GM18520 (cell line): Measurements from ENCODE around the gene ACVR1C.

Experiments
- ATAC-seq: cut with Tn5 transposase; IDR thresholded peaks from one replicate; pipeline ENCODE4 v1.9.1; 2021; ENCODE audit not compliant: unreplicated experiment

ACVR1C gene

DNA sequence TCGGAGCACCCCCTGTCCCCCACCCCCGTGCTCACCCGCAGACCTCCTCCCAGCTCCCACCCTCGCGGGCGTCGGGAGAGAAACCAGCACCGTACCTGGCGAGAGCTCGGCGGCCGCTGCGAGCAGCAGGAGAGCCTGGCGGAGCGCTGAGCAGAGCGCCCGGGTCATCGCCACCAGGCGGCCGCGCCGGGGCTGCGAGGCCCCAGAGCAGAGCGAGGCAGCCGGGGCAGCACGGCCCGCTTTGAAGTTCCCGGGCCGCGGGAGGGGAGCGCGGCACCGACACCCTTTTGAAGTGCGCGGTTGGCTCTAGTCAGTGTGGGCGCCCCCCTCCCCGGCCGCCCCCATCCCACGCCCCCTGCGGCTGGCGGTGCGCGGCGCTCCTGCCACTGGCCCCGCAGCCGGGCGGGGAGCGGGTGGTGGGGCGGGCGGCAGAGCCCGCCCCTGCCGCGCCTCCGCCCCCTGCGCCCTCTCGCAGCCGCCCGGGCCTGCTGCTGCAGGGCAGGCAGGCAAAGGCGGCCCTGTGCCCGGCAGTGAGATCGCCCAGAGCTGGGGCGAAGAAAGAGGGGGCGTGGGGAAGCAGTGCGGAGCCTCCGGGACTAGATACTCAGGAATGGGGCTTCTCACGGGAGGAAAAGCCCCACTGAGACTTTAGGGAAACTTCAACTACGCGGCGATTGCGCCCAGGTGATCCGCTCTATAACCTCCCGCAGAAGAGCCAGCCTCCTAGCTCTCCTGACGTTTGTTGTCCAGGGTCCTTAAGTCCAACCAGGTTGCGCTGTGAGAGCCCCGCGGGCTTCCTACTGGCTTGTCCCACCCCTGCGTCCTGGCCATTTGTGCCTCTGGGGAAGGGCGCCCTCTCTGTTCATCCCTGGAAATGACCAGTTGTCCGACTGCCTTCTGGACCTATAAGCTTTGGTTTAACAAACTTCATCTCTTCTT lies at the start of gene ACVR1C:
Gene ACVR1C, minus strand, starts transcription at position 388 of the 939 bp plus-strand sequence. Its CDS starts 220 bp downstream, at position 168.
- peak; percentile 84 for ATAC-seq

DNA sequence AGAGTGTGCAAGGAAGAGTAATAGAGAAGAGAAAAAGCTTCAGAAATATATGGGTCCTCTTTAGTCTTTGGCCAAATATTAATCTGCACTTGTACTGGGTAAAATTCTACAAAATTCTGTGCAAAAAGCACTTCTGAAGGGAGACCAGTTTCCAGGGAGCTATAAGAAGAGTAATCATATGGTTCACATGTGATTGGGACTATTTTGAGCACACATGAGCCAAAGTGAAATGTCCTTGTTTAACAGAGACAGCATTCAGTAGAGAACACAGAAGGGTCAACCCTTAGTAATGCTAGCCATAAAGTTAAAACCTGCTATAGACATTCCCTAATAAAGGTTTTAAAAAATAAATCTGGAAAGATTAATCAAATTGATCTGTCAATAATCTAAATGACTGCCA lies 49.3 kb upstream of the ACVR1C start:
- no peak for ATAC-seq

GRCh38 chr2:157672129-157672528 lies 43.5 kb upstream of the ACVR1C start:
- ATAC-seq: no peak

DNA sequence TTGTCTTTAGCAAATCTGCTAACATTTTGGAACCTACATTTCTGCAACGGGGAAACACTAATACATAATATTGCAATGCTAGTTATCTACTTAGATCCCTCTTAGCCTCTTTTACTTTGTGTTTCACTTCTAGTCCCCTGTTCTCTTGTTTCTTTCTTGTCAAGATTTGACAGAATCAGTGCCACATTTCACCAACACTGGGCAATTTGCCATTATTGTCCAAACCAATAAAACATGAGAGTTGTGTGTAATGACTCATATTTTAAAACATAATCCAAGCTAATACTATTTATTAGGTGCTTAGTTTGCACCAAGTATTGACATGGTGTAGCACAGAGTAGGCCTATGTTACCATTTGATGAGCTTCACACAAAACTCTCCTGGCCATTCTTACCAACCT lies 33.7 kb upstream of the ACVR1C start:
- ATAC-seq: no peak

GRCh38 chr2:157661776-157662175 lies 33.1 kb upstream of the ACVR1C start:
- ATAC-seq: no peak

GRCh38 chr2:157657858-157658257 lies 29.2 kb upstream of the ACVR1C start:
- no peak for ATAC-seq

DNA sequence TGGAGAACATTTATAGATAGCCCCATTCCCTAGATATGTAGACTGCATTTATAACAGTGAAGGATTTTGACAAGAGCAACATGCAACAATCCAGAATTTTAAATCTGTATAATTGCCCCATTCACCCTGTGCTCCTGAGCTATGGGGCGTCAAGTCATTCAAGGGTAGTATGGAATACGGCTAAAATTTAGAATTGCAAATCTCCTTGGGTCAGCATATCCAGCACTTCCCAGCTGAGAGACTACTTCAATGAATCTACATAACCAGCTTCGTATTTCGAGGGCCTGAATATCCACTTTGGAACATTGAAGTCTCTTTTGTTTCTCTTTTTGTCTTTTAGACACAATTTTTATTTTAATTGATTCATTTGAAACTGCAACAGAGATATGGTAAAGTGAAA lies 28.4 kb upstream of the ACVR1C start:
- ATAC-seq: no peak

DNA sequence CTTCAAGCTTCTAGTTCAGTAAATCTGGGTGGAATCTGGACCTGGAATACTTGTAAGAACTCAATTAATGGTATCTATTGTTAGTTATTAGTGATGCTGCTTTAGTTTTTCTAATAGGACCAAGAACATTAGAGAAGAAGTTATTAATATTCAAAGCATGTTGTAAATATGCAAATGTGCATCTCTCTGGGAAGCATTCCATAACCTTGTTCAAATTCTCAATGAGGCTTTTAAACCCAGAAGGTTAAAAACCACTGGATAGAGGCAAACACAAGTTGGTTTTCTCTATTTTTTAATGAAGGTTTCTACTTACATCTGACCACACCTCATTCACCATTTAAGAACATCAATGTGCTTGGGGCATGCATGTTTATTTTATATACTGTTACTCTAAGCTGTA lies 16.1 kb upstream of the ACVR1C start:
- ATAC-seq: no peak

DNA sequence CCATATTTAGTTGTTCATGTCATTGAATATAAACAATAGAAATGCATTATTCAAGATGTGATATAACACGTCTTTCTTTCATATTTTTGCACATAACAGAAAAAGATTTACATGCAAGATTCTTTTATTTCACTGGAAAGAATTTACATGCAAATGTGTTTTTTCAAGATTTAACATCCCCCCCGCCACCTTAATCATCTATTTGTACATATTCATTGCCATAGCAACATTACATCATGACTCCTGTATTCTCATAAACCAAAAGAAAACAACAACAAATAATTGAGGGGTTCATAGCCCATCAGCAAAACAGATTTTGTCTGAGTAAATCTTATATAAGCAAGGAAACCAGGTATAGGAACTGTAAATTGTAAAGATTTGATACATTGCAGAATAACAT lies 3.2 kb upstream of the ACVR1C start:
- no peak for ATAC-seq

DNA sequence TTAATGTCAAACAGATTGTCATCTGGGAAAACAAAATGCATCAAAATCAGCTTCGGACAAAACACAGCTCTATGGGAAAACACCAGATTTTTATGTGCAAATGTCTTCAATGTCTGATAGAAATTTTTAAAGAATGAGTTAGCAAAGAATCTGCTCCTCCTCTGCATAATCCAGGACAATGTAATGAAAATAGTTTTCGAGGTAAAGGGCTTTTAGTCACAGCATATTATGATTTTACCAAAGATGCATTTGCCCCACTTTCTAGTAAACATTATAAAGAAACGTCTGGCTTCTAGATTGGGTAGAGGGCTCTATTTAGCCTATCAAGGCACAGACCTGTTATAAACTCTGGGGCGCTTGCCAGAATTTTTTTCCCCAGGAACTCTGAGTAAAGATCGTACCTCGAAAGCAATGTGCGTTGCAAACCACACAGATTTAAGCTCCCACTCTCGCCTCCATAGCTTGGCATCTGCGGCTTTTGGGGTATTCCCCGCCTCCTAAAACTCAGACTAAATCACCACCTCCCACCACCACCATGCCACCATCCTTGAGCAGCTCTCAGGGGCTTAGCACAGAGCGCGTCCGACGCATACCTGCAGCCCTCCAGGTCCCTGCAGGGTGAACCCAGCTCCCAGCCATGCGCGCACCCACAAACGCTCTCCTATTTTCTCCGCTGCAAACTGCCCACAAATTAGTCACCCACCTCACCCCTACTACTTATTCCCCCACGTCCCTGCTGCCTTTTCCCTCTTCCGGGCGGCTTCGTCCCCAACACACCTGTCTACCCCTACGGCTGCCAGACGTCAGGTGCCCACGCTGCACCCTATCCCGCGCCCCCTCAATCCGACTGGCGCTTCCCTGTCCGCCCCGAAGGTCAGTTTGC lies 829 bp downstream of the ACVR1C start:
- ATAC-seq: no peak

- ATAC-seq: no peak
Observed at GRCh38 chr2:157625296-157625695, 3.4 kb downstream of the ACVR1C start.

GRCh38 chr2:157620956-157621355 lies 7.7 kb downstream of the ACVR1C start:
- no peak for ATAC-seq

- no peak for ATAC-seq
Observed at GRCh38 chr2:157611726-157612125, 16.9 kb downstream of the ACVR1C start.

DNA sequence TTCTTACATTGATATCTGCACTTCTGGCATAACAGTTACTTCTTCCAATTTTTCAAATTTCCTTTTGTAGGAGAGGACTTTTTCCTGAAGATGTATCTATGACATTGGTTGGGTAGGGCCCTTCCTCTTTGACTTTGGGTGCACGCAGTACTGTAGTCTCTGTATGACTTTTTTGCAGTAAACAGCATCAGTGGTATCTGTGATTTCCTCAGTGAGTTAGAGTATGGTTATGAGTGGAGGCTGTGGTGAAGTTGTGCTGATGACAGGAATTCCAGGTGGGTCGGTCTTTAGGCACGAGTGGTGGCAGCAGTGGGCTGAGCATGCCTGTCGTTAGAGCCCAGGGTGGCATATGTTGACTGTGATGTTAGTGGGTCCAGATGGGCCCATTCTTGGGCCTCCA lies 17.6 kb downstream of the ACVR1C start:
- no peak for ATAC-seq

DNA sequence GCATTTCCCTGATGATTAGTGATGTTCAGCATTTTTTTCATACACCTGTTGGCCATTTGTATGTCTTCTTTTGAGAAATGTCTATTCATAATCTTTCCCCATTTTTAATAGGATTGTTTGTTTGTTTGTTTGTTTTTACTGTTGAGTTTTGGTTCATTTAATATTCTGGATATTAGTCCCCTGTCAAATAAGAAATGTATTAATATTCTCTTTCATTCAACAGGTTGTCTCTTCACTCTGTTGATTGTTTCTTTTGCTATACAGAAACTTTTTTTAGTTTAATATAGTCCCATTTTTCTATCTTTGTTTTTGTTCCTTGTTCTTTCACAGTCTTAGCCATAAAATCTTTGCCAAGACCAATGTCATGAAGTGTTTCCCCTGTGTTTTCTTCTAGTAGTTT lies 22.1 kb downstream of the ACVR1C start:
- ATAC-seq: no peak

GRCh38 chr2:157603198-157603597 lies 25.5 kb downstream of the ACVR1C start:
- ATAC-seq: no peak

DNA sequence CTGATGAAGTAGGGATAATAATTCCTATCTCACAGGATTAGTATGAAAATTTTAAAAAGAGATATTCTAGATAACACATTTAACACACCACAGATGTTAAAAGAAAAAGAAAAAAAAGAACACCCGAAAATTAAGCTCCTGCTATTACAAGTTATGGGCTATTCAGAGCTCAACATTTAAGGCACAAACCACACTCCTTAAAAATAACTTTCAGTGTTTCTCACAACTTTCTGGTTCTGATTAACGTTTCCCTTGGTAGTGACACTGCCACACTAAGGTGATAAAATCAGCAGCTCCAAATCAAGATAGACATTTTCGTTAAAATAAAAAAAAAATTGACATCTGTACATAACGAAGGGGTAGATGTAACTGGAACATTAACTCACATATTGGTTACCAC lies 26.9 kb downstream of the ACVR1C start:
- ATAC-seq: no peak

DNA sequence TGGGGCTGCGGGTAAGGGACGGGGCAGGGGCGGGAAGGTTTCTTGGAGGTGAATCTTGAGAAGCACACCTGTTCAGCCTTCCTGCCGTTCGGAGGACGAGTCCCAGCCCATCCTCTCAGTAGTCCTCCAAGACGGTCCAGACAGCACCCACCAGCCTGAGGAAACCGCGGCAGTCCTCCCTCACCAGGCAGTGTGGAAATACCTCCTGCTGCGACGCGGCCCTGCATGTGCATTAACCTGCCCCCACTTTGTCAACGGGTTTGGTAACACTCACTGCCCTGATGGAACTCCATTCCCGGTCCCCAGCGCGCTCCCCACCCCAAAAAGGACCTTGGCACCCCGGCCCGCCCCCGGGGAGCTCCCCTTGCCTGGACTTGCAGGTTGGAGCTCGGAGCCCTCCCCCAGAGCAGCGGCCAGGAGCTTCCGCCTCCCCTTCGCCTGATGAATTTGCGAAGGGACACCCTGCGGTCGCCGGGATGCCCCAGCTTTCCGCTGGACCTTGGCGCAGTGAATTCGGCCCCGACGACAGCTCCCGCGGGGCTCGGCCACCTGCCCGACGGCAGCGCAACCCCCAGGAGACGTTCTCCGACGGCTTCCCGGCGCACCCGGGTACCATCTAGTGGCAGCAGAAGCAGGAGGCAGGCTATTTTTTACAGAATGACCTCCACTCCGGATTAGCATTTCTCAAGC lies 31.5 kb downstream of the ACVR1C start:
- no peak for ATAC-seq

GRCh38 chr2:157593411-157593810 lies 35.3 kb downstream of the ACVR1C start:
- no peak for ATAC-seq

DNA sequence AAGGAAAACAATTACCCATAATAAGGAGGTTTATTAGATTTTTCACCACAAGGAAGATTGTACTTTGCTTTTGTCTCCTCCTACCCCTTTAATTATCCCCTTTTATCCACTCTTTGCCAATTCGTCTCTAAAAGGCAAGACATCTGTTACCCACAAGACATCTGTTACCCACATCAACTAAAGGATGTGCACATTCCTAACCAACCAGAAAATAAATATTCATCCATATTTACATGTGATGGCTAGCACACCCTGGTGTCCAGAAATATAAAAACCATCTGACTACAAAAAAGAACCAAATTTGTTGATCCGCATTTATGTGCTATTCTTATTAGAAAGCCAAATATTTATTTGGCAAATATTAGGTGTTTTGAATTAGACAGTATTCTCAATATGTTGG lies 35.7 kb downstream of the ACVR1C start:
- ATAC-seq: no peak

DNA sequence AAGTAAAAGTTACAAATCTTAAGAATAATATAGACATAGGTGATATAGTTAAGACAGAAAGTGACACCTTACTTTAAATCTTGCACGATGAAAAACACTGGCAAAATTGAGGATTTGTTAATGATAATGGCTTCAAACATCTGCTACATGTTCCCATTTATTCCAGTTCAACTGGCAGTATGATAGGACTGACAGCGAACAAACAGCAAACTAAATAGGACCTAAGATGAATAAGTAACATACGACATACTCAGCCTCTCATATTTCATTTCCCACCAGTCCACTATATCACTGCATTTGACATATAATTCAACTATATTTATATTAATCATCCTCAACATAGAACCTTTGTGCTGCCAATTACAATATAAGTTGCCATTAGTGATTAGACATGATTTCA lies 36.3 kb downstream of the ACVR1C start:
- ATAC-seq: no peak
